GM12878 (cell line): ENCODE measurements around the gene NAALAD2. TPM values are rescaled to one million over a fixed set of nuclear protein-coding genes. Genes with fewer than 3 reads are reported as not detected.

Experiments
- ATAC-seq: fragments of 200-7000 bp; cut with Tn5 transposase; 3 replicates; pipeline ENCODE4 v1.9.1; 2020; ENCODE audit warnings: mild to moderate bottlenecking, moderate library complexity
- BruUV-seq: library from RNA; stranded (reverse); fragments of 400-500 nt; replicated peaks from 2 replicates; lab custom pipeline; 2021; lab: Mats Ljungman, UMichigan
- CTCF ChIA-PET: fragments of 300-600 bp; sonication (Branson Sonifier 250); formaldehyde crosslinking; extraction: SDS; loops from one replicate; lab custom pipeline; 2021; ENCODE audit warnings: inconsistent platforms; lab: Yijun Ruan, JAX
- POLR2A ChIA-PET: fragments of 350-600 bp; formaldehyde crosslinking; extraction: SDS; loops from one replicate; lab custom pipeline; 2021; ENCODE audit warnings: inconsistent platforms; lab: Charles Lee
- RAD21 ChIA-PET: fragments of 300-600 bp; sonication (Branson Sonifier 250); formaldehyde crosslinking; loops from one replicate; lab custom pipeline; 2023; ENCODE audit warnings: antibody characterized with exemption; ENCODE audit not compliant: unreplicated experiment; lab: Charles Lee
- SMC1A ChIA-PET: fragments of 300-600 bp; sonication (Branson Sonifier 250); formaldehyde crosslinking; loops from one replicate; lab custom pipeline; 2023; ENCODE audit not compliant: unreplicated experiment, uncharacterized antibody; lab: Charles Lee
- DNase-seq: peaks from one replicate; pipeline ENCODE4 v3.0.0-alpha.2; 2011; ENCODE audit warnings: low read depth, low spot score
- FAIRE-seq: peaks from 3 replicates; lab custom pipeline; 2011; peaks lifted over from hg19 to GRCh38; lab: Jason Lieb, UNC
- H2AFZ ChIP-seq: 2 replicates; pipeline ENCODE4 v1.6.0; 2011; ENCODE audit warnings: low read depth, low read length, control low read depth; ENCODE audit not compliant: control insufficient read depth
- H3K27ac ChIP-seq: 2 replicates; pipeline ENCODE4 v1.5.1; 2011; ENCODE audit warnings: control low read depth; ENCODE audit not compliant: control insufficient read depth, insufficient read depth
- H3K27me3 ChIP-seq, 2 experiments: replicated peaks in 1 of 2; 2 replicates each; pipeline versions ENCODE4 v1.6.0 to v1.6.1; 2011; ENCODE audit warnings: low read length in 1 of 2; ENCODE audit not compliant: control insufficient read depth in 2 of 2, insufficient read depth in 2 of 2
- H3K36me3 ChIP-seq, 2 experiments: 2 replicates each; pipeline ENCODE4 v1.5.1; 2011; ENCODE audit warnings: low read length in 1 of 2; ENCODE audit not compliant: control insufficient read depth in 2 of 2, insufficient read depth in 2 of 2
- H3K4me1 ChIP-seq: 2 replicates; pipeline ENCODE4 v1.6.1; 2011; ENCODE audit warnings: mild to moderate bottlenecking, low read length, moderate library complexity, mixed read lengths; ENCODE audit not compliant: control insufficient read depth, insufficient read depth
- H3K4me2 ChIP-seq: 2 replicates; pipeline ENCODE4 v1.6.0; 2011; ENCODE audit warnings: control low read depth; ENCODE audit not compliant: control insufficient read depth, insufficient read depth
- H3K4me3 ChIP-seq: fragments of 200-600 bp; sonication (generic); 2 replicates; pipeline ENCODE4 v1.5.1; 2016
- H3K79me2 ChIP-seq: 2 replicates; pipeline ENCODE4 v1.6.0; 2011; ENCODE audit warnings: low read length; ENCODE audit not compliant: control insufficient read depth, insufficient read depth
- H3K9ac ChIP-seq: 2 replicates; pipeline ENCODE4 v1.8.0; 2011; ENCODE audit warnings: low read length, control low read depth, mixed read lengths; ENCODE audit not compliant: control insufficient read depth, insufficient read depth
- H3K9me3 ChIP-seq: replicated peaks from 3 replicates; pipeline ENCODE4 v1.5.1; 2011; ENCODE audit warnings: mild to moderate bottlenecking, low read length; ENCODE audit not compliant: control insufficient read depth, insufficient read depth
- H4K20me1 ChIP-seq: 2 replicates; pipeline ENCODE4 v1.6.0; 2011; ENCODE audit not compliant: control insufficient read depth, insufficient read depth
- CREM ChIP-seq: IDR thresholded peaks from 2 replicates; pipeline ENCODE4 v1.6.1; 2014; ENCODE audit warnings: antibody characterized with exemption, low read depth
- NR2C2 ChIP-seq: IDR thresholded peaks from 2 replicates; pipeline ENCODE4 v1.6.1; 2011; ENCODE audit warnings: borderline replicate concordance, low read depth; ENCODE audit not compliant: control insufficient read depth, insufficient read length
- POU2F2 ChIP-seq: IDR thresholded peaks from 3 replicates; pipeline ENCODE4 v1.6.1; 2011; ENCODE audit warnings: low read depth, mild to moderate bottlenecking, low read length, borderline replicate concordance
- TARDBP ChIP-seq: IDR thresholded peaks from 2 replicates; pipeline ENCODE4 v1.6.1; 2016; ENCODE audit warnings: borderline replicate concordance
- ZNF207 ChIP-seq: fragments of 450-650 bp; IDR thresholded peaks from 2 replicates; pipeline ENCODE4 v1.6.1; 2014; ENCODE audit warnings: antibody characterized with exemption, mild to moderate bottlenecking, borderline replicate concordance
- WGBS: methylation state at CpG from one replicate; pipeline ENCODE4 v1.1.6; 2016; ENCODE audit warnings: low lambda C conversion rate; ENCODE audit not compliant: insufficient replicate concordance, insufficient coverage; ENCODE audit errors: missing lambda C conversion rate; 5-methylcytosine and 5-hydroxymethylcytosine counted together
- in situ Hi-C: fragments of 300-500 bp; cut with MboI; formaldehyde crosslinking; loops from 9 replicates; pipeline ENCODE4 v1.14.3; 2018; ENCODE audit warnings: mixed read lengths
- intact Hi-C: fragments of 100-400 bp; cut with micrococcal nuclease; formaldehyde crosslinking; loops from one replicate; pipeline ENCODE4 v1.14.2; 2022; ENCODE audit not compliant: unreplicated experiment
- polyA plus RNA-seq, 11 experiments: library from polyadenylated mRNA; depleted of rRNA in 4 of 11; unstranded in 6 of 11; stranded (reverse) in 5 of 11; fragments of >200 nt; fragmentation: Nextera tagmentation in 4 of 11; fragmentation: Illumina TruSeq in 1 of 11; extraction: Ambion mirVana in 4 of 11; extraction: Trizol in 1 of 11; gene quantifications; 1 replicate in 1 of 11; 2 replicates in 10 of 11; pipeline versions ENCODE4 v1.2.1 to v1.2.3, GENCODE V29; 2011 to 2016; ENCODE audit warnings: inconsistent platforms in 2 of 11, missing spikeins in 2 of 11, low read depth in 1 of 11
- total RNA-seq, 4 experiments: library from RNA; depleted of rRNA in 3 of 4; stranded (reverse); fragments of >200 nt in 3 of 4; fragmentation: Illumina TruSeq in 1 of 4; extraction: Trizol in 1 of 4; gene quantifications; 2 replicates each; pipeline versions ENCODE4 v1.2.1 to v1.2.3, GENCODE V29; 2013 to 2021
- TF ChIP-seq, protein P1 (sequence below): IDR thresholded peaks from 2 replicates; pipeline ENCODE4 v1.6.1; 2012; ENCODE audit warnings: low read length, inconsistent platforms
- TF ChIP-seq, protein P2 (sequence below): fragments of 450-650 bp; IDR thresholded peaks from 2 replicates; pipeline ENCODE4 v1.6.1; 2016; ENCODE audit warnings: mild to moderate bottlenecking, moderate library complexity, borderline replicate concordance

The NAALAD2 gene
- total and polyA plus RNA-seq, 10 of the 15 experiments (the other 5 are each of a cell fraction or from before 2014, with no cell fraction given): 0.05 to 0.24 (median 0.11) TPM; not detected in 5

DNA sequence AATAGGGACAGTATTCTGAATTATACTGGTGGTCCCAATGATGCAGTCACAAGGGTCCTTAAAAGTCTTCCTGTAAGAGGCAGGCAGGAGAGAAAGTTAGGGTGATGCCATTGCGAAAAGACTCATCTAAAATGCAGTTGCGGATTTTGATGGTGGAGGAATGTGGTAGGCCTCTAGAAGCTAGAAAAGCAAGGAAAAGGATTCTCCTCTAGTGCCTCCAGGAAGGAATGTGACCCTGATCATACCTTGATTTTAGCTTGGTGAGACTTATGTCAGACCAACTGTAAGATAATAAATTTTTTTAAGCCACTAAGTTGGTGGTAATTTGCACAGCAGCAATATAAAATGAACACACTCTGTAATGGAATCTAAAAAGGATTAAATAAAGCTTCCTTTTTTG is 54.5 kb downstream of the NAALAD2 start:
- in situ Hi-C loops: no loop called here
- ATAC-seq: no peak

More for the DNA sequence above, 54.5 kb downstream of the NAALAD2 start:
- ChIA-PET RAD21 (no interaction called here), CTCF (interaction anchor here (1.1 to 1.9 kb wide), 2 partner anchors 14 to 16 kb away, joined by 3 to 11 read pairs; no protein-coding TSS in a partner anchor), SMC1A (no interaction called here), POLR2A (interaction anchor here (0.6 kb wide), 1 partner anchor 1733 kb away, joined by 3 read pairs; no protein-coding TSS in a partner anchor)
- Histone ChIP-seq H3K27me3 (no peaks in the 10 kb centered on the region), H4K20me1 (no peaks in the 10 kb centered on the region), H3K4me2 (no peak overlapping the region), H3K9me3 (peaks cover 2% of the 10 kb centered on the region; the same call in 1 of the 3 replicates), H3K4me3 (no peak overlapping the region), H3K4me1 (no peaks in the 10 kb centered on the region), H3K36me3 (no peaks in the 10 kb centered on the region), H3K27ac (no peak overlapping the region), H3K79me2 (no peaks in the 10 kb centered on the region), H3K9ac (no peak overlapping the region), H2AFZ (no peak overlapping the region)
- no peak for FAIRE-seq
- no TSS peak for BruUV-seq
- WGBS: 100% methylated on average over 2 of the region's 2 CpGs
- DNase-seq: no peak
- TF ChIP-seq, protein P1, sequence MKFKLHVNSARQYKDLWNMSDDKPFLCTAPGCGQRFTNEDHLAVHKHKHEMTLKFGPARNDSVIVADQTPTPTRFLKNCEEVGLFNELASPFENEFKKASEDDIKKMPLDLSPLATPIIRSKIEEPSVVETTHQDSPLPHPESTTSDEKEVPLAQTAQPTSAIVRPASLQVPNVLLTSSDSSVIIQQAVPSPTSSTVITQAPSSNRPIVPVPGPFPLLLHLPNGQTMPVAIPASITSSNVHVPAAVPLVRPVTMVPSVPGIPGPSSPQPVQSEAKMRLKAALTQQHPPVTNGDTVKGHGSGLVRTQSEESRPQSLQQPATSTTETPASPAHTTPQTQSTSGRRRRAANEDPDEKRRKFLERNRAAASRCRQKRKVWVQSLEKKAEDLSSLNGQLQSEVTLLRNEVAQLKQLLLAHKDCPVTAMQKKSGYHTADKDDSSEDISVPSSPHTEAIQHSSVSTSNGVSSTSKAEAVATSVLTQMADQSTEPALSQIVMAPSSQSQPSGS: no peak
- TF ChIP-seq CREM (no peak), ZNF207 (no peak), TARDBP (no peak), NR2C2 (no peak), POU2F2 (no peak)
- TF ChIP-seq, protein P2, sequence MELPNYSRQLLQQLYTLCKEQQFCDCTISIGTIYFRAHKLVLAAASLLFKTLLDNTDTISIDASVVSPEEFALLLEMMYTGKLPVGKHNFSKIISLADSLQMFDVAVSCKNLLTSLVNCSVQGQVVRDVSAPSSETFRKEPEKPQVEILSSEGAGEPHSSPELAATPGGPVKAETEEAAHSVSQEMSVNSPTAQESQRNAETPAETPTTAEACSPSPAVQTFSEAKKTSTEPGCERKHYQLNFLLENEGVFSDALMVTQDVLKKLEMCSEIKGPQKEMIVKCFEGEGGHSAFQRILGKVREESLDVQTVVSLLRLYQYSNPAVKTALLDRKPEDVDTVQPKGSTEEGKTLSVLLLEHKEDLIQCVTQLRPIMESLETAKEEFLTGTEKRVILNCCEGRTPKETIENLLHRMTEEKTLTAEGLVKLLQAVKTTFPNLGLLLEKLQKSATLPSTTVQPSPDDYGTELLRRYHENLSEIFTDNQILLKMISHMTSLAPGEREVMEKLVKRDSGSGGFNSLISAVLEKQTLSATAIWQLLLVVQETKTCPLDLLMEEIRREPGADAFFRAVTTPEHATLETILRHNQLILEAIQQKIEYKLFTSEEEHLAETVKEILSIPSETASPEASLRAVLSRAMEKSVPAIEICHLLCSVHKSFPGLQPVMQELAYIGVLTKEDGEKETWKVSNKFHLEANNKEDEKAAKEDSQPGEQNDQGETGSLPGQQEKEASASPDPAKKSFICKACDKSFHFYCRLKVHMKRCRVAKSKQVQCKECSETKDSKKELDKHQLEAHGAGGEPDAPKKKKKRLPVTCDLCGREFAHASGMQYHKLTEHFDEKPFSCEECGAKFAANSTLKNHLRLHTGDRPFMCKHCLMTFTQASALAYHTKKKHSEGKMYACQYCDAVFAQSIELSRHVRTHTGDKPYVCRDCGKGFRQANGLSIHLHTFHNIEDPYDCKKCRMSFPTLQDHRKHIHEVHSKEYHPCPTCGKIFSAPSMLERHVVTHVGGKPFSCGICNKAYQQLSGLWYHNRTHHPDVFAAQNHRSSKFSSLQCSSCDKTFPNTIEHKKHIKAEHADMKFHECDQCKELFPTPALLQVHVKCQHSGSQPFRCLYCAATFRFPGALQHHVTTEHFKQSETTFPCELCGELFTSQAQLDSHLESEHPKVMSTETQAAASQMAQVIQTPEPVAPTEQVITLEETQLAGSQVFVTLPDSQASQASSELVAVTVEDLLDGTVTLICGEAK: no peak
- intact Hi-C loops: no loop called here
